ENCODE results near the gene BSDC1.
A peak's percentile ranks its signal among the peaks of the same experiment; 100 is the strongest.

The BSDC1 gene

DNA sequence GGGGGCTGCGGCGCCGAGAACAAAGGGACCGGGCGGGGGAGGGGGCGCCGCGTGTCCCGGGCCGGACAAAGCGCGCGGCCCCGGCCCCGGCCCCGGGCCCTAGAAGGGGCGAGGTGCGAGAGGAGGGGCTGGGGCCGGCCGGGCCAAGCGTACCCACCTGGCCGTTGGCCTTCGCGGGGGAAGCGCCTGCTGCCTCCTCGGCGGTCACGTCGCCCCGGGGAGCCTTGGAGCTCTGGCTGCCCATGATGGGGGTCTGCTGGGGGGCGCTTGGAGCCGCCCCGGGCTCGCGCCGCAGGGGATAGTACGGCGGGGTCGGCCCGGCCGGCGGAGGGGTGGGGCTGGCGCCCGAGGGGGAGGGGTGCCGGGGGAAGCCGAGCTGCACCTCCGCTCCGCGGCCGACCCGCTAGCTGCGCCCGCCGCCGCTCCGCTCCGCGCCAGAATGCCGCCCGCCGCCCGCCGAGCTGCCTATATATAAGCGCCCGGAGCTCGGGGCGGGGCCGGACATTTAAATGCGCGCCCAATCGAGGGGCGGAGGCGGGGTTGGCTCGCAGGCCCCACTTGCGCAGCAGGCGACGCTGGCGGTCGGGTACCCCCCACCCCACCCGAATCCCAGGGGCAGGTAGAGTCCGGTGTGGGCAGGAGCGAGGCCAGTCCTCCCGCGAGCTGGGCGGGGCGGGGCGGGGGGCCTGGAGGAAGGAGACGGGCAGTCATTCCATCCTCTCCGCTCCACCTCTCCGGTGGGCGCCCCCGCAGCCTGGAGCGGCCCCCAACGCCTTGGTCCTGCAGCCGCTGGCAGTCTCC is 58.3 kb downstream of the BSDC1 start, which contains the start of gene MARCKSL1:
Gene MARCKSL1, minus strand, starts transcription at position 444 of the 801 bp plus-strand sequence. Its CDS starts 200 bp downstream, at position 244.
- peak; percentile 77 for DNase-seq

DNA sequence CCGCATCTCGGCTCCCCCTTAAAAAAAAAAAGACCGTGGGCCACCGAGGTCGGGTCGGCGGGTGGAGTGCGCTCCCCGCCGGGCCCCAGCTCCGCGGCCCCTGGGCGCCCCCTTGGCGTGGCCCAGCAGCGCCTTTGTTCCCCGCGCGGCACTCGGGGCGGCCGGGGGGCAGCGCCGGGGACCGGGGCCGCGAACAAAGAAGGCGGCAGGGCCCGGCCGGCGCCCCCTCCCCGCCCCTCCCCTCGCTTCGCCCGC is 58.8 kb downstream of the BSDC1 start:
- no peak for DNase-seq

DNA sequence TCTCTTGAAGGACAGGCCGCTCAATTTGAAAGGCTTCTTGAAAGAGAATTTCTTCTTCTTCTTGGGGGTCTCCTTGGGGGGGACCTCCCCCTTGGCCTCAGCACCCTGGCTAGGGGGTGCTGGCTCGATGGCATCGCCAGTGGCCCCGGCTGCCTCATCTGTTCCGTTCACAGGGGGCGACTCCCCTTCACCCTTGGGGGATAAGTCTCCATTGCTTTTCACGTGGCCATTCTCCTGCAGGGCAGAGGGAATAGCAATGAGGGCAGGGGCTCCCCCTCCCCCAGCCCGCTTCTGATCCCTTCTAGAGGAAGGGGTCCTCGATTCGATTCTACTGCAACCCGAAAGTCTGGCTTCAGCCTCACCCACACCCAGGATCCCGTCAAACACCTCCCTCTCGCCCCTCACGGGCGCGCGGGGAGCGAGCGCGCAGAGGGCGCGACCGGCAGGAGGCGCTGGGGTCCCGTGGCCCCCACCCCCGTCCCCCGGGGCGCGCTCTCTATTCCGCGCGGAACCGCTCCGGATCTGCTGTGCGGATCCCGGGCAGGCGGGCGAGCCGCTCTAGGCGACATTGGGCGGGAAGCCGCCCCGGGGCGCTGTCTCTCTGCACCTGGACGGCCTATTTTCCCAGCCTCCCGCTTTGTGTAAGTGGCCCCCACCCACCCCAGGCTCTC is 59.2 kb downstream of the BSDC1 start:
- peak; percentile 33 for DNase-seq

DNA sequence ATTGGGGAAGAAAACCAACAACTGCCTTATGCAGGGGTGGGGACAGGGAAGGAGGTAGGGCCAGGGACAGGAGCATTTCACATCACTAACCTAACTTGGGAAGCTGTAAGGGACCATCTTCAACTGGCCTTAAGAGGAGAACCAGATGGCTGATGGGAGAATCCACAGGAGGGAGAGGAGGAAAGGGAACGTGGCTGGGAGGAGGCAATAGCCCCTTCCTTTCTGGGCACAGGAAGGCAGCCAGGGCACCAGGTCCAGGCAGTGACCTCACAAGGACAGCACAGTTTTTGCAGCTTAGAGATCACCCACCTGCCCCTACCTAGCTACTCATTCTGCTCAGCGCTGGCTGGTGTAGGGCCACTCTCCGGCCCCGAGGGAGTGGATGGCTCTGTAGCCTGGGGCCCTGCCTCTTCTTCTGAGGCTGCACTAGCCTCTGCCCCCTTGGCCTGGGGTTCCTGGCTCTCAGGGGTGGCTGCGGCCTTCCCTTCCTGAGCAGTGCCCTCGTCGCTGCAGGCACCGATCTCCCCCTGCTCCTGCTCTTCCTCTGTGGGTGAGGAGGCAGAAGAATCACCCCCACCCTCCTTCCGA is 59.9 kb downstream of the BSDC1 start:
- no peak for DNase-seq

DNA sequence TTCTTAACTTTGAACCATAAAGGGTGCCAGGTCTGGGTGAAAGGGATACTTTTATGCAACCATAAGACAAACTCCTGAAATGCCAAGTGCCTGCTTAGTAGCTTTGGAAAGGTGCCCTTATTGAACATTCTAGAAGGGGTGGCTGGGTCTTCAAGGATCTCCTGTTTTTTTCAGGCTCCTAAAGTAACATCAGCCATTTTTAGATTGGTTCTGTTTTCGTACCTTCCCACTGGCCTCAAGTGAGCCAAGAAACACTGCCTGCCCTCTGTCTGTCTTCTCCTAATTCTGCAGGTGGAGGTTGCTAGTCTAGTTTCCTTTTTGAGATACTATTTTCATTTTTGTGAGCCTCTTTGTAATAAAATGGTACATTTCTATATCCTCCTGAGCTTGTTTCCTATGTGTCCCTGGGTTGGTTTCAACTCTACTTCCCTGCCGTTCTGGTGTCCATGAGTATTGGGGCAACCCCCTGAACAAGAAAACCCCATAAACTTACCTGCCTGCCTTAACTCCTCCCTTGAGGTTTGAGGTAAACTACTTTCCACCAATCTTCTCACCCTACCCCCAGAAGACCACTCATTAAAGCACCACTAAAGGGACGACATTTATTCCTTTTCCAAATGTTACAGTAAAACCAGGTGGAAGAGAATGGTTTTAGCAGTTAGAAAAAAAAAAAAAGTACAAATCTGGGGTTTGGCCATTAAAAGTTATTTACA is 60.8 kb downstream of the BSDC1 start:
- DNase-seq = no peak

DNA sequence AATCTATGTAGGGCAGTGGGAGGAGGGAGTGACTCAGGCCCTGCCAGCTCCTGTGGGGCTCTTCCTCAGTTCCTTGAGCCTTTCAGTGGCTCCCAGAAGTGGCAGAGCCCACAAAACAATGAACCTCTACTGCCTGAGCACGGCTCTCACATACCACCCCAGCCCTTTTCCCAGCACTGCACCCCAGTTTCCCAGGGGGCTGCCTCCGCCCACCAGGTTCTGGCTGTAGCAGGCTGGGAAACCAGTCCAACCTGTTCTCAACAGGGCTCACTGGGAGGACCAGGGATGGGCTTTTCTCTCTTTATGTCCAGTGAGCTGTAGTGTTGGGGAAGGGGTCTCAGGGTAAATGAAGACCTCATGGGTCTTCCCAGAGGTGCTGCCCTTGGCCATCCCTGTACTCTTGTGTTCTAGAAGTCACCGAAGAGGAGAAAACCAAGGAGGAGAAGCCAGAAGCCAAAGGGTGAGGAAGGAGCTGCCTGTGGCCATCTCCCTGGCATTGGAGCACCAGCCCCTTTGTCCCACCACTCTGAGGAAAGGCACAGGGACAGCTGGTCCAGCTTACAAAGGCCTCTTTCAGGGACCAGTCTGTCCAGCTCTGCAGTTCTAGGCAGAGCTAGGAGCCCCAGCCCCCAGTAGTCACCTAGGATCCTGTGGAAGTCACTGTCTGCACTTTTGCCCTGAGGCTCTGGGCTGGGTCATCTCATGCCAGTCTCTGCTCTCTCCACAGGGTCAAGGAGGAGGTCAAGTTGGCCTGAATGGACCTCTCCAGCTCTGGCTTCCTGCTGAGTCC is 61.8 kb downstream of the BSDC1 start:
- DNase-seq = no peak

DNA sequence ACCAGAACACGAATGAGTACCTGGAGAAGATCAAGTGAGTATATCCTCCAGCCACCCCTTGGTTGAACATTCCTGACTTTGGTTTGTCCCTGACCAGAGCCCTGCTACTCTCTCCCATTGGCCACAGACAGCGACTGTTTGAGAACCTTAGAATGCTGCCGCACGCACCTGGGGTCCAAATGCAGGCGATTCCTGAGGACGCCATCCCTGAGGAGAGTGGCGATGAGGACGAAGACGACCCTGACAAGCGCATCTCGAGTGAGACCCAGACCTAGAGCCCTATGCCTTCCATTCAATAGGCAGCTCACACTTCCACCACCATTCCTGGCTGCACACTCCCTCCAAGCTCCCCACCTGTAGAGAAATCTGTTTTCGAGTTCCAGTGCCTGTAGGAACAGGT is 62.7 kb downstream of the BSDC1 start:
- no peak for DNase-seq

DNA sequence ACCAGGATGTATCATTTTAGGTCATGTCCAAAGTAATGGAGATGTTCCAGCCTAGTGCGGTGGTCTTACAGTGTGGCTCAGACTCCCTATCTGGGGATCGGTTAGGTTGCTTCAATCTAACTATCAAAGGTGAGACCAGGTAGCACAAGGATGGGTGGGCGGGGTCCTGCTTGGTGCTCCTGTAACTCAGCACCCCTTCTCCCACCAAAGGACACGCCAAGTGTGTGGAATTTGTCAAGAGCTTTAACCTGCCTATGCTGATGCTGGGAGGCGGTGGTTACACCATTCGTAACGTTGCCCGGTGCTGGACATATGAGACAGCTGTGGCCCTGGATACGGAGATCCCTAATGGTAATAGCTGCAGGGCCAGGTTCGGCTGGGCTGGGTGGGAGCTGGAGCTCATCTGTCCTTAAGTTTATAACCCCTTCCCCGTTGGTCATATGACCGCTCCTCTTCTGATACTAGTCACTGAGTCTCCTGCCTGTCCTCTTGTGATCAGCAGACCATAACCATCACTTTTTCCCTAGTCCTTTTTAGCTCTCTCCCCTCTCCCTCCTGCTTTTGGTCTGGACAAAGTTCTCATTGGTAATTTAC is 63.6 kb downstream of the BSDC1 start:
- no peak for DNase-seq

DNA sequence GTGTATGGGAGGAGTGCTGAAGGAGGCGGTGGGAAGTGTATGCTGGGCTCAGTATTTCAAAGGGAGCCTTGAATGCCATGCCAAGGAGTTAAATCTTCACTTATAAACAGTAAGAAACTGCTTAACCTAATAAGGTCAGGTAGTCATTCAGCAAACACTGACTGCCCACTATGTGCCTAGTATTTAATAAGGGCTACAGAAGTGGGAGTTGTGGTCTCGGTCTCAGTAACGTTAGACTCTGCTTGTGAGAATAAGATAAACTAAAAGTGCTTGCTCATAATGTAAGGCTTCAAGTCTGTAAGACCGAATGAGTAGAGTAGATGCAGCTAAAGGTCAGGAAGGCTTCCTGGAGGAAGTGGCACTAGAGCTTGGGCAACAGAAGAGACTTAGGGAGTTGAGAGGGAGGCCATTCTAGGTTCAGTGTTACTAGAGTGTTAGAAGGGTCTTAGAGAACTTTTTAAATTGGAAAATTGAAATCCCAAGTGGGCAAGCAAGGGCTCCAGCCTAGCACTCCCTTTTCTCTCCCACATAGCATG is 64.2 kb downstream of the BSDC1 start:
- DNase-seq = no peak

DNA sequence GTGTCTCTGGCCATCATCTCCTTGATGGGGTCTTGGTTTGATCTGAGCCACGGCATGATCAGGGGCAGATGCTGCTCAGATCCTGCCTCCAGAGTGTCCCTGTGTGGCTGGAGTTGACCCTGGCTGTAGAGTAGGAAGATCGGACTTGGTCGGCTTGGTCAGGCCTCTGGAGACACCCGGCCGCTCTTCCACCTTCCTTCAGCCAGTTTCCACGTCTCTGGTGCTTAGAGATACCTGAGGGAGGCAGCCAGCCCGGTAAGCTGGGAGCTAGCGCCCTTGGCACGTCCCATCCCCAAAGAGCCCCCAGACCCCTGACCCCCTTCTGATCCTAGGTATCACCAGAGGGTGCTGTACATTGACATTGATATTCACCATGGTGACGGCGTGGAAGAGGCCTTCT is 67.0 kb downstream of the BSDC1 start:
- no peak for DNase-seq

DNA sequence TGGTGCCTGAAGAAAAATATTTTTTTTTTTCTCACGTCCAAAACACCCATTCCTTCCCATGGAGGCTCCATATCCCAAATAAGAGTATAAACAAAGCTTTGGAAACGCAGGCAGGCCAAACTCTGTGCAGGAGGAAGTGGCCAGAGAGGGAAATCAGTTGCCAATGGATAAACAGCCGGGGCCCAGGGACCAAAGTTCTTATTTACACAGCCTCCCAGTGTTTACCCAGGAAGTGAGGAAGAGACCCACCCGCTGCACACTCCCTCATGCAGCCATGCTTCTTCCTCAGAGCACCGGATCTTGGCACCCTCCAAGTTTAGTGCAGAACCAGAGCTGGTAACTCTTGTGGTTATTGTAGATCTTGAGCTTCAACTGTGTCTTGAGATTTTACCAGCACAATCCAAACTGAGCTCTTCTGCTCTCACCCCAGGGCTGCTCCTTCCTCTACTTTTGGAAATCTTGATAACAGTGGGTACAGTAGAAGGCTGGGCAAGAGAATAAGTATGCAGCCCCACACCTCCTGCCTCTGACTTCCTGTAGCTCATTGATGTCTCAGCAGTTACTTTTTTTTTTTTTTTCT is 72.4 kb downstream of the BSDC1 start:
- peak; percentile 29 for DNase-seq

DNA sequence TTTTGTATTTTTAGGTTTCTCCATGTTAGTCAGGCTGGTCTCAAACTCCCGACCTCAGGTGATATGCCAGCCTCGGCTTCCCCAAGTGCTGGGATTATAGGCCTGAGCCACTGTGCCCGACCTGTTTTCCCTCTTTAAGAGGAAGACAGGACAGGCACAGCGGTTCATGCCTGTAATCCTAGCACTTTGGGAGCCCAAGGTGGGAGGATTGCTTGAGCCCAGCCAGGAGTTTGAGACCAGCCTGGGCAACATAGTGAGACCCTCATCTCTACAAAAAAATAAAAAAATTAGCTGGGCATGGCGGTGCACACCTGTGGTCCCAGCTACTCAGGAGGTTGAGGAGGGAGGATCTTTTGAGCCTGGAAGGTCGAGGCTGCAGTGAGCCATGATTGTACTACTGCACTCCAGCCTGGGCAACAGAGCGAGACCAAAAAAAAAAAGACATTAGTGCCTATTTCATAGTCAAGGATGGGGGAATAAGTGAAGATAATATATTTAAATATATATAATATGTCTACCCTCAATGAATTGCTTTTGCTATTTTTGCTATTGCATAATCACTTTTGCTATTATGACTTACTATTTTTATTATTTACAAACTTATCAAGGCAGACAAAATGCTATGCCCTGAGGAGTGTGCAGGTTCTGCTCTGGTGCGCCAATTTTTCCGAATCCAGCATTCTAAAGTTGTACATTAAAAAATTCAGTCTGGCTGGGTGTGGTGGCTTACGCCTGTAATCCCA is 75.9 kb downstream of the BSDC1 start:
- no peak for DNase-seq

DNA sequence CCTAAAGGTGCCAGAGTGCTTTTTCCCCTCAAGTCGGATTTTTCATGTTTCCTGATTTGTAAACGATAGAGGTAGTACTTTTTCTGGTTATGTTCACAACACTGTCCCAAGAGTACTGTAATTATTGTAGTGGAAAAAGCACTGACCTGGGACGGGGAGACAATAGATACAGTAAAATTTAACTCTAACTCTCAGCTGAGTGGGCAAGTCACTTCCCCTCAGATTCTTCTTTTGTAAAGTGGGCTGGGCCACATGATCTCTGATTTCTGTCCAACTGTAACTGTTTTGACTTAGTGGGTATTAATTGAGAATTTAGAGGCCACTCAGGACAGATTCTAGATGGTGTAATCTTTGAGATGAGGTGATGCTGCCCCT is 77.4 kb downstream of the BSDC1 start:
- no peak for DNase-seq
